ENCODE measurements around the gene TINAG. TPM values are rescaled to one million over a fixed set of nuclear protein-coding genes. Genes with fewer than 3 reads are reported as not detected.

The TINAG gene
- total and polyA plus RNA-seq, 2 donors (not counting 3 experiments of a cell fraction or from before 2014, with no cell fraction given), result not detected

DNA sequence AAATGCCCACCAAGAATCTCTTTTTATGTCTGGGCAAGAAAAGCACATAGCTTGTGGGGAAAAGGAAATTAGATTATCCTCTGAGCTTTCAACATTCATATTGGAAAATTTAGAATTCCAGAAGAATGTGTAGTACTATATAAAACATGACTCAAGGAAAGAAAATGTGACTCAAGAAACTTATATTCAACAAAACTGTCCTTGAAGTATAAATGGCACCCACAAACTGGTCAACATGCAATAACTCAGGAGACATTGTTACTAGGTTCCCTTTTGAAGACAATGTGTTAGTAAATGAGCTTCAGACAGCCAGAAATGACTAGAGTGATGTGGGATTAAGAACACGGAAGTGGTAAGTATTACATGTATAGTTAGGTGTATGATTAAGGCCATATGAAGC is 26.1 kb upstream of the TINAG start:
- dilution Hi-C loops (cut with MboI; ENCODE audit: extremely low pct_ligation_motif_present, low sequenced_read_pairs) (no loop called here), intact Hi-C loops (cut with micrococcal nuclease) (no loop called here)
- Histone ChIP-seq H3K9ac (replicated peaks; ENCODE audit: extremely low read depth, insufficient read depth, low read length) (no peak overlapping the region), H3K36me3 (ENCODE audit: control insufficient read depth in 2 of 2, extremely low read depth in 1 of 2, insufficient read depth in 2 of 2, low read length in 2 of 2) (no peaks in the 10 kb centered on the region), H4K20me1 (replicated peaks; ENCODE audit: control insufficient read depth, extremely low read depth, insufficient read depth, low read length) (no peaks in the 10 kb centered on the region), H3K27ac (ENCODE audit: insufficient read depth, low read depth, low read length) (no peak overlapping the region), H3K4me2 (ENCODE audit: insufficient read depth, low read length) (no peak overlapping the region), H3K27me3 (ENCODE audit: control insufficient read depth in 2 of 2, insufficient read depth in 2 of 2, low read length in 2 of 2) (no peaks in the 10 kb centered on the region), H2AFZ (ENCODE audit: low read depth, low read length) (peak overlapping the region; percentile 70), H3K4me1 (ENCODE audit: control insufficient read depth, extremely low read depth, insufficient read depth, low read length) (no peaks in the 10 kb centered on the region), H3K9me1 (replicated peaks; ENCODE audit: control insufficient read depth, extremely low read depth, insufficient read depth, low read length) (no peaks in the 10 kb centered on the region), H3K79me2 (ENCODE audit: control insufficient read depth, insufficient read depth, low read length) (no peaks in the 10 kb centered on the region), H3K9me3 (replicated peaks; ENCODE audit: control insufficient read depth, insufficient read depth, low read length) (no peaks in the 10 kb centered on the region), H3K4me3 (replicated peaks in 1 of 3; ENCODE audit: insufficient read depth in 1 of 3, low read depth in 1 of 3, low read length in 3 of 3) (no peak overlapping the region)
- CTCF ChIA-PET, result interaction anchor here (1.0 to 1.5 kb wide), 6 partner anchors 10 to 296 kb away, joined by 3 to 8 read pairs (median 4); no protein-coding TSS in a partner anchor
- peak; percentile 37 for DNase-seq (ENCODE audit: low read depth, low spot score)
- POLR2A ChIA-PET, result no interaction called here
- no TSS peak for BruUV-seq (replicated peaks)
- no peak for TF ChIP-seq POLR2AphosphoS5 (IDR thresholded peaks at IDR 0.05; ENCODE audit: insufficient read depth, low read depth, low read length)
- TF ChIP-seq EZH2 (IDR thresholded peaks at IDR 0.05; ENCODE audit: borderline replicate concordance, low read depth, low read length, severe bottlenecking), result no peak
- no peak for TF ChIP-seq JUN (IDR thresholded peaks at IDR 0.05; ENCODE audit: borderline replicate concordance, insufficient read depth, insufficient read length, low read depth)
- TF ChIP-seq CTCF (IDR thresholded peaks at IDR 0.05; ENCODE audit: extremely low read depth in 1 of 2, insufficient read depth in 1 of 2, low read depth in 1 of 2, low read length in 2 of 2), result no peak
- no peak for TF ChIP-seq GATA2 (IDR thresholded peaks at IDR 0.05; ENCODE audit: insufficient read depth, insufficient read length, low read depth, low read length)
- no peak for TF ChIP-seq FOS (IDR thresholded peaks at IDR 0.05; ENCODE audit: borderline replicate concordance, insufficient read depth, low read length)
- no peak for TF ChIP-seq POLR2A (IDR thresholded peaks at IDR 0.05; ENCODE audit: low read depth, low read length)
- TF ChIP-seq MAX (IDR thresholded peaks at IDR 0.05; ENCODE audit: insufficient read depth, insufficient read length), result no peak
- no peak for TF ChIP-seq MYC (IDR thresholded peaks at IDR 0.05; ENCODE audit: low read depth, low read length)
- no peak for FAIRE-seq
